GM19238 (cell line): ENCODE data around the gene OLFM2.

Source experiments
- DNase-seq: peaks from one replicate; pipeline ENCODE4 v3.0.0; 2011; ENCODE audit warnings: low spot score; ENCODE audit not compliant: insufficient read length

The OLFM2 gene

GRCh38 chr19:9910625-9911024 lies 25.7 kb downstream of the OLFM2 start:
- DNase-seq = no peak

- DNase-seq = no peak
Observed at GRCh38 chr19:9909251-9909650, 27.1 kb downstream of the OLFM2 start.

DNA sequence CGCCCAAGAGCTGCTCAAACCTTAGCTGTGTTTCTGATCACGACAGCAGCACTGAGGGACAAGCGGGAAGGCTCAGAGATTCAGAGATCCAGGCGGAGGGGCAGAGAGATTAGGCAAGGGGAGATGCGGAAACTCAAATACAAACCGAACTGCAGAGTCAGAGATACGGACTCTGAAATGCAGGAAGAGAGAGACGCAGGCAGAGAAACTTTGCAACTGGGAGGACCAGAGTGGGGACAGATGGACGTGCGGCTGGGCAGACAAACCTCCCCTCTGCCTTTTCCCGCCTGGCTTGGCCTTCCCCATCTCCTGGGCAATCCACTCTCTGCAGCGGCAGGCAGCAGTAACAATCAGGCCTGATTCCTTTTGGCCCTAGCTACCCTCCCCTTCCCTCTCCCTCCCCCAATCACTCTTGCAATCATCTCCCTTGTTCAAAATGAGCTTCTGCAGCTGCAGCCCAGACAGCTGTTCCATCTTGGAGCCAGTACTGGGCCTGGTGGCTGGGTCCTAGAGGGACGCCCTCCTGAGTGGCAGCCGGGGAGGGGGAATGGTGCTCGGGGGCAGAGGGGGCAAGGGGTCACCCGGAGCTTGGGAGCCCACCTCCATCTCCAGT lies 29.7 kb downstream of the OLFM2 start:
- no peak for DNase-seq

DNA sequence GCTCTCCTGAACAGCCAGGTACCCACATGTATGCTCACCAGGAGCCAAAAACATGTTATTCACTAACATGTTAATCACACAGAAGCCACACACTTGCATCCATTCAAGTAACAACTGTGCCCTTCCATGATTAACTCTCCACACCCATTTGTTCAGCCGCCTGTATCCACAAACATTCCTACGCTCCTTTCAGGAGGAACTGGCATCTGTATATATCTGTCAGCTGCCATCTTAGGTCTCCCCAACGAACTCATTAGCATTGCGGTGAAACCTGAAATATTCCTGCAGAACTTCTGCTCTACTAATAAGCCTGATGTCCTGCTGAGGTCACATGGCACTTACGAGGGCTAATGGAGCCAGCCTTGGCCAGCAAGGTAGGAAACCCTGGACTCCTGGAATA lies 33.0 kb downstream of the OLFM2 start:
- no peak for DNase-seq

GRCh38 chr19:9901642-9902041 lies 34.7 kb downstream of the OLFM2 start:
- no peak for DNase-seq

DNA sequence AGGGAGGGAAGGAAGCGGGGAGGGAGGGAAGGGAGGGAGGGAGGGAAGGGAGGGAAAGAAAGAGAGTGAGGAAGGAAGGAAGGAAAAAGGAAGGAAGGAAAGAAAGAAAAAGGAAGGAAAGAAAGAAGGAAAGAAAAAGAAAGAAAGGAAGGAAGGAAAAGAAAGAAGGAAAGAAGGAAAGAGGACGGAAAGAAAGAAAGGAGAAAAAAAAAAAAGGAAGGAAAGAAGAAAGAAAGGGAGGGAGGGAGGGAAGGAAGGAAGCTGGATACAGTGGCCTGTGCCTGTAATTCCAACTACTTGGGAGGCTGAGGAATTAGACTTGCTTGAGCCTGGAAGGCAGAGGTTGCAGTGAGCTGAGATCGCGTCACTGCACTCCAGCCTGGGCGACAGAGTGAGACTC lies 35.3 kb downstream of the OLFM2 start:
- no peak for DNase-seq

- DNase-seq = no peak
Observed at GRCh38 chr19:9891609-9892373, 44.5 kb downstream of the OLFM2 start.

DNA sequence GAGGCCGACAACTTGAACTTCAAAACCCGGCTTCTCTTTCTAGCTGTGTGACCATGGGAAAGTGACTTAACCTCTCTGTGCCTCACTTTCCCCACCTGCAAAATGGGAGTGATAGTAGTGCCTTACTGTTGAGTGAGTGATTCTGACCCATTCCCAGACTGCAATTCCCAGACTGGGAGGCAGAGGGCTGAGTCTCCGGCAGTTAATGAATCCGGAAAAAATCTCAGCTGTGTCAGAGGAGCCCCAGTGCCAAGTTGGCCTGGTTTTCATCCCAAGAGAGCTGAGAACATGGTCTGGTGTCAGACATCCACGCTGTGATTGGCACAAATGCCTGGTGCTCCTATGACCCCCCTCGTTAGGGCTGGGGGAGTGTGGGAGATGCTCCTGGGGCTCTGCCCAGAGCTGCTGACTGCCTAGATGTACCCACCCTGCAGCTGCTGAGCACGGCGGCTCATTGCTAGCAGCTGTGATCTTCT lies 51.2 kb downstream of the OLFM2 start:
- no peak for DNase-seq

- DNase-seq = no peak
Observed at GRCh38 chr19:9883764-9884163, 52.6 kb downstream of the OLFM2 start.

DNA sequence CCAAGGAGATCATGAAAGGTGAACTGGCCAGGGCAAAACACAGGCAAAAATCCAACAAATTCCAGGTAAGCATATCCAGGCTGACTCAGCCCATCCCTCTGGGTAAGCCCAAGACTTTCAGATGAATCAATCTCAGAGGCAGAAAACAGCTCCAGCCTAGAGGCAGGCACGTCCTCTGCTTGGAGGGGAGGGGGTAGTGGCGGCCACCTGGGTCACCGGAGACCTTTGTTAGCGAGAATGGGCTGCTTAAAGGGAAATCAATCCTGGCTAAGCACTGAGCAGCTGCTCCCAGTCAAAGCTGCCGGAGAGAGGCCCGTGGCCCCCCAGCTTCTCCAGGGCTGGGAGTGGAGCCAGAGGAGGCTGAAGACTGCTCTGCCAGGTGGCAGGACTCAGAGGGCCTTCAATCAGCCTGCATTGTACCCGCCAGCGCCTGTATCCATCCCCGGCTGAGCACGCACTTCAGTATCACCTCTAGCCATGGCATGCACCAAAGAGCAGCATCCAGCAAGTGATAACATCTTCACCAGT lies 53.0 kb downstream of the OLFM2 start:
- no peak for DNase-seq

DNA sequence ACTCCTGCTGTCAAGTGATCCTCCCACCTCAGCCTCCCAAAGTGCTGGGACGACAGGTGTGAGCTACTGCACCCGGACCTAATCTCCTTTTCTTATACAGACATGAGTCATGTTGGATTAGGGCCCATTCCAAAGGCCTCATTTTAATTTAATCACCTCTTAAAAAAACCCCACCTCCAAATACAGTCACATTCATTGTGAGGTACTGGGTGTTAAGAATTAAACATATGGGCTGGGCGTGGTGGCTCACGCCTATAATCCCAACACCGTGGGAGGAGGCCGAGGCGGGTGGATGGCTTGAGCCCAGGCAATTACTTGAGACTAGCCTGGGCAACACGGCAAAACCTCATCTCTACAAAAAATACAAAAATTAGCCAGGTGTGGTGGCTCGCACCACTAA lies 54.6 kb downstream of the OLFM2 start:
- DNase-seq = no peak

DNA sequence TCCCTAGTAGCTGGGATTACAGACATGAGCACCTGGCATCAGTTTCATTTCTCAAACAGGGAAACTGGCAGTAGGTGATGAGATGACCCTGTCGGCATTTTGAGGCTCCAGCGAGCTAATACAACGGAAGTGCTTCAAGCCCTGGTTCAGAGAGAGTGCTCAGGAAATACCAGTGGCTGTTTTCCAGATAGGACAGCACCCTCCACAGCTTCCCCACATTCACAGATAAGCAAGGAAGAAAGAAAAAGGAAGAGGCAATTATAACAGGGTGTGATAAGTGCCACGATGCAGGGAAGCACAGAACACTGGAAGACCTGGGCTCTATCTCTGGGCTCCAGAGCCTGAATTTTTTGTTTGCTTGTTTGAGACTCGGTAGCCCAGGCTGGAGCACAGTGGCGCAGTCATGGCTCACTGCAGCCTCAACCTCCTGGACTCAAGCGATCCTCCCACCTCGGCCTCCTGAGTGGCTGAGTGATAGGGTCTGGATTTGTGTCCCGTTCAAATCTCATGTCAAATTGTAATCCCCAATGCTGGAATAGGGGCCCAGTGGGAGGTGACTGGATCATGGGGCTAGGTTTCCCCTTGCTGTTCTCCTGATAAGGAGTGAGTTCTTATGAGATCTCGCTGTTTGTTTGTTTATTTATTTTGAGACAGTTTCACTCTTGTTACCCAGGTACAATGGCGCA lies 57.7 kb downstream of the OLFM2 start:
- DNase-seq = no peak

- no peak for DNase-seq
Observed at GRCh38 chr19:9877780-9878510, 58.4 kb downstream of the OLFM2 start.

GRCh38 chr19:9875796-9876195 lies 60.5 kb downstream of the OLFM2 start:
- no peak for DNase-seq

GRCh38 chr19:9875031-9875627 lies 61.2 kb downstream of the OLFM2 start:
- DNase-seq = no peak

DNA sequence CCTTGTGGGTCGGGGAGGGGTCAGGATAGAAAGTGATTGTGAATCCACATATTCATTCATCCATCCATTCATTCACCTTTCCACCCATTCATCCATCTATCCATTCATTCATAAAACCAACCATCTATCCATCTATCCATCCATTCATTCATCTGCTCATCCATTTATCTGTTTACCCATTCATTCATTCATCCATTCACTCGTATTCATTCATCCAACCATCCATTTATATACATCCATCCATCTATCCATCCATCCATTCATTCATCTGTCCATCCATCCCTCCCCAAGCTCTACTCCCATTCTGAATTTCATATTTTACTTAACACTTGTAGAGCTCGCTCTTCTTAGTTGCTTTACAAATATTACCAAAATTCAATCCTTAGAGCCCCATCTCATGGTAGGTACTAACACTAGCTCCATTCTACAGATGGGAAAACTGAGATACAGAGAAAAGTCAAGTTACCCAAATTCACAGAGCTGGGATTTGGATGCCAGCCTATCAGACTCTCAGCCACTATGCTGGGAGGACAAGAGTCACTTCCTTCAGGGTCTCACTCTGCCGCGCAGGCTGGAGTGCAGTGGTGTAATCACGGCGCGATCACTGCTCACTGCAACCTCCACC lies 63.6 kb downstream of the OLFM2 start:
- no peak for DNase-seq

GRCh38 chr19:9871626-9872338 lies 64.5 kb downstream of the OLFM2 start:
- DNase-seq = no peak

DNA sequence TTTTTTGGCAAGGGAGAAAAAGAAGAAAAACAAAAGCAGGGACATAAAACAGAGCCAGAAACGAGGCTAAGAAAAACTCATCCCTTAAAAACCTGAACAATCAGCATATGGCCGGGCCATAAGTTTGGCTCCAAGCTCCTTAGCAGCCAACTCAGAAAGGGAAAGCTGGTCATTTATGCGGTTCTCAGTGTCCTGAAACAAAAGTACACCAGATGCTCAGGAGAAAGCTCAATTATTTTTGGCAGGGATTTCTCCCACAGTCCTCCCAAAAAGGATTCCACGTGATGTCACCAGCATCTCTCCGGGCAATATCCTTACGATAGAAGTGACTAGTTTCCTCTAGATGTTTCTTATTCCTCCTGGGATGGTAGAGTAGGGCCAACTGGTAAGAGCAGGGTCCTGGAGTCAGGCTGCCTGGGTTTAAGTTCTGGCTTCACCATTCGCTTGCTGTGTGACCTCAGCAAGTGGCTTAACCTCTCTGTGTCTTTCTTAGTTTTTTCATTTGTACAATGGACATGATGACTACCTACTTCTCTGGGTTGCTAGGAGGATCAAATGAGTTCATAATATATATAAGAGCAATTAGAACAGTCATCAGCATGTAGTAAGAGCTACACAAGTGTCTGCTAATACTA lies 67.2 kb downstream of the OLFM2 start:
- no peak for DNase-seq

- no peak for DNase-seq
Observed at GRCh38 chr19:9865732-9866501, 70.4 kb downstream of the OLFM2 start.
